ENCODE results near the gene OTOL1. TPM values are rescaled to one million over a fixed set of nuclear protein-coding genes. Genes with fewer than 3 reads are reported as not detected.
"Not testable (repeated sequence)": the region's sequence is repeated elsewhere in the genome, so short reads cannot be mapped to it uniquely, and the experiment has no call there.

Gene OTOL1
- total and polyA plus RNA-seq, 4 donors, result 1.0 TPM; not detected in 3

DNA sequence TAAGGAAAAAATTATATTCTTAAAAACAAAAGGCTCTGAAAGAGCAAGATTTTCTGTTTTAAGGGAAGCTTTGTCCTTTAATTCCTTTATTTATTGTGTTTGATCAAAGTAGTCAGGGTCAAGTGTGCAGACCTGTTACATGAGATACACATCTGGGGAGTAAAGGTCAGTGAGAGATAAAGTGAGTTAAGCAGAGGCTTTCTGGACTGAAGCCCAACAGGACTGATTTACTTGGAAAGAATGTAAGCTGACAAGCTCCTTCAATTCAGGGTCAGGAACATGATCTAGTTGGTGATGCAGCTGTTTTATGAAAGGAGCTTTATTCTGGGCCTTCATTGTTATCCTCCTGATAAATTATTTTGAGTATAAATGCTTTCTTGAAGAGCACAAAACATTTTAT lies 20.7 kb upstream of the OTOL1 start:
- H3K27ac ChIP-seq (ENCODE audit: low read depth, low read length), result no peak overlapping the region
- H3K4me1 ChIP-seq (ENCODE audit: control insufficient read depth, insufficient read depth, low read length), result no peaks in the 10 kb centered on the region
- peak in 2 of 6 donors; percentile 8 to 19 for DNase-seq (ENCODE audit: low read depth in 4 of 6, low spot score in 6 of 6)
- H3K36me3 ChIP-seq (ENCODE audit: control insufficient read depth, insufficient read depth, low read length), result no peaks in the 10 kb centered on the region
- no peak overlapping the region for H3K4me3 ChIP-seq (ENCODE audit: low read depth, low read length)
- H3K9me3 ChIP-seq (ENCODE audit: control insufficient read depth, insufficient read depth, low read length), result no peaks in the 10 kb centered on the region
- H3K27me3 ChIP-seq (ENCODE audit: control insufficient read depth, insufficient read depth, low read length), result no peaks in the 10 kb centered on the region

DNA sequence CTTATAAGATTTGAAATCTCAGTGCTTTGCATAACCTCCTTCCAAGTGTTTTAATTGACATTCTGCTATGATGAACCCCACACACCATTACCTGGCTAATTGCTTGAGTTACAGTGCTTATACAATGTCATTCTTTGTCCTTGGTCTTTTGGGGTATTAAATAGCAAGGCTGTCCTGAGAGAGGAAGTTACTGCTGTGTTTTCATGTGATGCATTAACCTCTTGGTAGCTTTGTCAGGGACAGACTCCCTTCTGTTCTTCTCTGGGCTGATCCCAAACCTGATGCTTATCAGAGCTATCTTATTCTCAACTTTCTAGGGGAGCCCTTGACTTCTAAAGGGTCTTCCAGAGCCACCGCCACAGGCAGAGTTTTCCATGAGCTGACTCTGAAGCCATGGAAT lies 12.4 kb upstream of the OTOL1 start:
- H3K4me1 ChIP-seq (ENCODE audit: control insufficient read depth, insufficient read depth, low read length), result no peaks in the 10 kb centered on the region
- DNase-seq (ENCODE audit: low read depth in 4 of 6, low spot score in 6 of 6), result peak in 1 of 6 donors; percentile 20
- no peaks in the 10 kb centered on the region for H3K9me3 ChIP-seq (ENCODE audit: control insufficient read depth, insufficient read depth, low read length)
- no peaks in the 10 kb centered on the region for H3K36me3 ChIP-seq (ENCODE audit: control insufficient read depth, insufficient read depth, low read length)
- H3K27ac ChIP-seq (ENCODE audit: low read depth, low read length), result no peak overlapping the region
- H3K27me3 ChIP-seq (ENCODE audit: control insufficient read depth, insufficient read depth, low read length), result no peaks in the 10 kb centered on the region
- no peak overlapping the region for H3K4me3 ChIP-seq (ENCODE audit: low read depth, low read length)
- no CpG with 5 or more reads among the region's 1 CpG for WGBS (ENCODE audit: insufficient coverage)

GRCh38 chr3:161488284-161488683 lies 8.3 kb upstream of the OTOL1 start:
- not testable (repeated sequence) for H3K36me3 ChIP-seq (ENCODE audit: control insufficient read depth, insufficient read depth, low read length); H3K27me3 ChIP-seq (ENCODE audit: control insufficient read depth, insufficient read depth, low read length); H3K4me3 ChIP-seq (ENCODE audit: low read depth, low read length); H3K27ac ChIP-seq (ENCODE audit: low read depth, low read length); DNase-seq (ENCODE audit: low read depth in 4 of 6, low spot score in 6 of 6); H3K9me3 ChIP-seq (ENCODE audit: control insufficient read depth, insufficient read depth, low read length); H3K4me1 ChIP-seq (ENCODE audit: control insufficient read depth, insufficient read depth, low read length)
- WGBS (ENCODE audit: insufficient coverage), result no CpG with 5 or more reads among the region's 1 CpG

GRCh38 chr3:161489395-161489794 lies 7.2 kb upstream of the OTOL1 start:
- Histone ChIP-seq H3K27ac (ENCODE audit: low read depth, low read length) (no peak overlapping the region), H3K9me3 (ENCODE audit: control insufficient read depth, insufficient read depth, low read length) (no peaks in the 10 kb centered on the region), H3K4me1 (ENCODE audit: control insufficient read depth, insufficient read depth, low read length) (no peaks in the 10 kb centered on the region), H3K4me3 (ENCODE audit: low read depth, low read length) (no peak overlapping the region), H3K36me3 (ENCODE audit: control insufficient read depth, insufficient read depth, low read length) (no peaks in the 10 kb centered on the region), H3K27me3 (ENCODE audit: control insufficient read depth, insufficient read depth, low read length) (no peaks in the 10 kb centered on the region)
- no peak for DNase-seq (ENCODE audit: low read depth in 4 of 6, low spot score in 6 of 6)

- H3K4me3 ChIP-seq (ENCODE audit: low read depth, low read length); H3K27me3 ChIP-seq (ENCODE audit: control insufficient read depth, insufficient read depth, low read length): not testable (repeated sequence)
- WGBS (ENCODE audit: insufficient coverage), result 100% methylated on average over 1 of the region's 1 CpG
These were observed 5.8 kb upstream of the OTOL1 start for GRCh38 chr3:161490845-161491244.

DNA sequence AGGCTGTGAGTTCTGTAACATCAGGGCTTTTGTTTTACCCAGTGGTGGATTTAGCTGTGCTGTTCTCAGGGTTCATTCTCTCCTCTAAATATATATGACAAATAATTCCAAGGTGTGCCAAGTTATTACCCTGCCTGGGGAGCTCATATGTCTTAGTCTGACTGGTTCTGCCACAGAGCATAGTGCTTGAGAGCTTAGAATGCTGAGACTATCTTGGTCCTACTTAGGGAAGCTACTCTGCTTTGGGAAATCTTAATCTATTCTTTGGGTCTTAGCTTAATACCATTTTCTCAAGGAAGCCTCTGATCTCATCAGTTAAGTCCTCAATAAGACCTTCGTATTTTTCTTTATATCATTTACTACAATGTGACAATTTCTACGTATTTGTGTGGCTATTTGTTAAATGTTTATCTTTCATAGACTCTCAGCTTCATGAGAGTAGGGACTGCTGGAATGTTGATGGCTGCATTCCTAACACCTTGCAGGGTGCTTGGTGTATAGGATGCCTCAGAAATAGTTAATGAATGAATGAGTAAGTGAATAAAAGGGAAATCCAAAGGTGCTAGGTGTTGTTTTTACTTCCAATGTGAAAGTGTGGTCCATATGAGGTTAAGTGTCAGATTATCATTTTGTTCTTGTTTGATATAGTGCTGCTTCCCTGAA lies 1.8 kb downstream of the OTOL1 start:
- no CpG with 5 or more reads among the region's 2 CpGs for WGBS (ENCODE audit: insufficient coverage)
- Histone ChIP-seq H3K4me1 (ENCODE audit: control insufficient read depth, insufficient read depth, low read length) (no peaks in the 10 kb centered on the region), H3K27ac (ENCODE audit: low read depth, low read length) (no peak overlapping the region), H3K4me3 (ENCODE audit: low read depth, low read length) (no peak overlapping the region), H3K36me3 (ENCODE audit: control insufficient read depth, insufficient read depth, low read length) (no peaks in the 10 kb centered on the region), H3K27me3 (ENCODE audit: control insufficient read depth, insufficient read depth, low read length) (no peaks in the 10 kb centered on the region), H3K9me3 (ENCODE audit: control insufficient read depth, insufficient read depth, low read length) (no peaks in the 10 kb centered on the region)
- no peak for DNase-seq (ENCODE audit: low read depth in 4 of 6, low spot score in 6 of 6)

More at GRCh38 chr3:161490845-161491244, 5.8 kb upstream of the OTOL1 start:
- not testable (repeated sequence) for H3K36me3 ChIP-seq (ENCODE audit: control insufficient read depth, insufficient read depth, low read length); DNase-seq (ENCODE audit: low read depth in 4 of 6, low spot score in 6 of 6); H3K27ac ChIP-seq (ENCODE audit: low read depth, low read length); H3K4me1 ChIP-seq (ENCODE audit: control insufficient read depth, insufficient read depth, low read length); H3K9me3 ChIP-seq (ENCODE audit: control insufficient read depth, insufficient read depth, low read length)

- no peak overlapping the region for H3K27ac ChIP-seq (ENCODE audit: low read depth, low read length)
- DNase-seq (ENCODE audit: low read depth in 4 of 6, low spot score in 6 of 6), result peak in 2 of 6 donors; percentile 6 to 62
- H3K4me1 ChIP-seq (ENCODE audit: control insufficient read depth, insufficient read depth, low read length), result no peaks in the 10 kb centered on the region
These were observed 3.6 kb downstream of the OTOL1 start for GRCh38 chr3:161500068-161500796.

DNA sequence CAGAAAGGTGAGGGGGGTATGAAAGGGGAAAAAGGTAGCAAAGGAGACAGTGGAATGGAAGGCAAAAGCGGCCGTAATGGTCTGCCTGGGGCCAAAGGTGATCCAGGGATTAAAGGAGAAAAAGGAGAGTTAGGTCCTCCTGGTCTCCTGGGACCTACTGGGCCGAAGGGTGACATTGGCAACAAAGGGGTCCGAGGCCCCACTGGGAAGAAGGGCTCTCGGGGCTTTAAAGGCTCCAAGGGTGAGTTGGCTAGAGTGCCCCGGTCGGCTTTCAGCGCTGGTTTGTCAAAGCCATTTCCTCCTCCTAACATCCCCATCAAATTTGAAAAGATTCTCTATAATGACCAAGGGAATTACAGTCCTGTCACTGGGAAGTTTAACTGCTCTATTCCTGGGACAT lies 6.7 kb downstream of the OTOL1 start:
- DNase-seq (ENCODE audit: low read depth in 4 of 6, low spot score in 6 of 6), result no peak
- H3K36me3 ChIP-seq (ENCODE audit: control insufficient read depth, insufficient read depth, low read length), result no peaks in the 10 kb centered on the region
- 95% methylated on average over 4 of the region's 8 CpGs for WGBS (ENCODE audit: insufficient coverage)
- H3K4me1 ChIP-seq (ENCODE audit: control insufficient read depth, insufficient read depth, low read length), result no peaks in the 10 kb centered on the region
- no peaks in the 10 kb centered on the region for H3K9me3 ChIP-seq (ENCODE audit: control insufficient read depth, insufficient read depth, low read length)
- no peak overlapping the region for H3K27ac ChIP-seq (ENCODE audit: low read depth, low read length)
- no peaks in the 10 kb centered on the region for H3K27me3 ChIP-seq (ENCODE audit: control insufficient read depth, insufficient read depth, low read length)
- H3K4me3 ChIP-seq (ENCODE audit: low read depth, low read length), result no peak overlapping the region

More at GRCh38 chr3:161500068-161500796, 3.6 kb downstream of the OTOL1 start:
- H3K9me3 ChIP-seq (ENCODE audit: control insufficient read depth, insufficient read depth, low read length), result no peaks in the 10 kb centered on the region
- no peaks in the 10 kb centered on the region for H3K27me3 ChIP-seq (ENCODE audit: control insufficient read depth, insufficient read depth, low read length)
- H3K36me3 ChIP-seq (ENCODE audit: control insufficient read depth, insufficient read depth, low read length), result no peaks in the 10 kb centered on the region
- 56% methylated on average over 3 of the region's 3 CpGs for WGBS (ENCODE audit: insufficient coverage)
- no peak overlapping the region for H3K4me3 ChIP-seq (ENCODE audit: low read depth, low read length)

DNA sequence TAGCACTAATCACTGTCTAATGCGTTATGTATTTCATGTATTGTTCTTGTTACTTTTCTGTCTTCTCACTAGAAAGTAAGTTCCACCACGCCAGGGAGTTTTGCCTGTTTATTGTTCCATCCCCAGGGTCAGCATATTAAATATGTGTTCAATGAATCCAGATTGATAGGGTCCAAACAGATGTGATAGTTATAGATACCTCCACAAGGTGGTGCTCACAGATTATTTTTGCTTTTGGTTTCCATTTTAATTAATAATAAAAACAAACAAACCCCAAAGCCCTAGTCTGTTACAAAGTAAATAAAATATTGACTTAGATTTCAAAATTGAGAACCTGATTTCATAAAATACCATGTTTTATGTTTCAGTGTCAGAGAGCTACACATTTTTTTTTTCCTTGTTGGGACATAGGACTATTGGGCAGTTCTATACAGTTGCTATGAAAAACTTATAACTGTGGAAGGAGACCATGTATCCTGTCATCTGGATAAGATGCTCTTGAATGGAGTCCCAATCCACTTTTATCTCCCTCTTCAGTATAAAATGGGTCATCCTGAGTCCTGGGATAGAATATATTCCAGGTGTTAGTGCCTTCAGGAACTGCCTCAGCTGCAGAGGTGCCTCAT lies 12.4 kb downstream of the OTOL1 start:
- no peak overlapping the region for H3K4me3 ChIP-seq (ENCODE audit: low read depth, low read length)
- H3K4me1 ChIP-seq (ENCODE audit: control insufficient read depth, insufficient read depth, low read length), result no peaks in the 10 kb centered on the region
- H3K9me3 ChIP-seq (ENCODE audit: control insufficient read depth, insufficient read depth, low read length), result no peaks in the 10 kb centered on the region
- no peaks in the 10 kb centered on the region for H3K27me3 ChIP-seq (ENCODE audit: control insufficient read depth, insufficient read depth, low read length)
- no peaks in the 10 kb centered on the region for H3K36me3 ChIP-seq (ENCODE audit: control insufficient read depth, insufficient read depth, low read length)
- WGBS (ENCODE audit: insufficient coverage), result no CpG with 5 or more reads among the region's 2 CpGs
- H3K27ac ChIP-seq (ENCODE audit: low read depth, low read length), result no peak overlapping the region
- peak in 5 of 6 donors; percentile 11 to 72 (median 13) for DNase-seq (ENCODE audit: low read depth in 4 of 6, low spot score in 6 of 6)
